ENCODE measurements around the gene ANXA6.

GRCh38 chr5:151071021-151071420 is 86.6 kb downstream of the ANXA6 start:
- TF ChIP-seq CTCF (IDR thresholded peaks at IDR 0.05), result no peak
- no peak for TF ChIP-seq POLR2A (IDR thresholded peaks at IDR 0.05)

Data from esophagus squamous epithelium (tissue), 4 donors.